Measurements from ENCODE around the gene TBC1D10B.
A peak's percentile ranks its signal among the peaks of the same experiment; 100 is the strongest.
"Not testable (repeated sequence)": the region's sequence is repeated elsewhere in the genome, so short reads cannot be mapped to it uniquely, and the experiment has no call there.

The TBC1D10B gene

DNA sequence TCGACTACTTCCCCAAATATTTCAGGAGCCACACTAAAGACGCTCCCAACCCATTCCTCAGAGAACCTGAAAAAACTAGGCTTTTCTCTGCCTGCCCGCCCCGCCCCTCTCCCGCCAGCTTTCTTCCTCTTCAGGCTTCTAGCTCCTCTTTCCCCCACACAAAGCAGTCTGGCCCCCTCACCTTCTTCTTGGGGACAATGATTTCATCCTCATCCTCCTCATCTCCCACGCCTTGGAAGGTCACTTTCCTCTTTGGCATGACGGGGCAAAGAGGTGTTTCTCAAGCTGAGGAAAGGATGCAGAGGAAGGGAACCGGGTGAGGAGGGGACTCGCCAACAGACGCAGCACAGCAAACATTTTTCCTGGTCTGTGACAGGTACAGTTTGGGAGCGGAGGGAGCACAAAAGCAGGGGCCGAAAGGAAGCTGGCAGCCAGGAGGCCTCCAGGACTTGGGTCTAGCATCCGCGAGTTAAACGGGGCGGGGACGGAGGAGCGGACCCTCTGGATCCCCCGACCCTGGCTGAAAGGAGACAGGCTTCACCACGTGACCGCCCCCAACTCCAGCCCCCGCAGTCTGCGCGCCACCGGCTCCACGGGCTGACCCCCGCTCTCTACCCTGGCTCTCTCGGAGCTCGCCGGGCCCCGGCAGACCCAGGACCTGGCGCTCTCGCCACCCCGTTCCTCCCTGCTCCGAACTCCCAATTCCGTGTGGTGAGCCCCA lies 15.7 kb downstream of the TBC1D10B start:
- ATAC-seq: peak; percentile 29 to 33

DNA sequence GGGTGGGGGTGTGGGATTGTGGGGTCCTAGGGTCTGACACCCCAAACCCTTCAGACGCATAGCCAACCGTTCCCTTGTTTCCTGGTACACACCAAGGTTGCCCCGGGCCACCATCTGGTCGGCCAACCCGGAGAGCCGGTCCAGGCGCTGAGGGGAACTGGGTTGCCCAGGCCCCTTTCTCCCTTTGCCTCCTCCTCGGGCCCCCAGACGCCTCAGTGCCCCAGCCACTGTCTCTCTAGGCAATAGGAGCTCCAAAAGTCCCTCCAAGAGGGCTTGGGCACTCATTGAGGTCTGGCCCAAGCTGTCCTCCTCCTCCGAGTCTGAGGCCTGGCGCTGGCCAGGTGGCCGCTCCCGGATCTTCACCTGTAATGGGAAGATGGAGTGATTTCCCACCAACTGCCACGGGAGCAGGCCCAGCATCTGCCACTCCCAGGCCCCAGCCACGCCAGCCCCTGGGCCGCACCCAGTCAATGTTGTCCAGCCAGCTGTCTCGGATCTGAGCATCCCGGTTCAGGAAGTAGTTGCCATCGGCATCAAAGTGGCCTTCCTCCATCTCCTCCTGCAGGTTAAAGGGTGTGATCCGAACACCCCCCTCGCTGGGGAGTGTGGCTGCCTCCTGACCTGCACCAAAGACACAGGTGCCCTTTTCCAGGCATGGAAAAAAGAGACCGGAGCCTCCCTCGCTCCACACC lies 16.7 kb downstream of the TBC1D10B start:
- no peak for ATAC-seq

DNA sequence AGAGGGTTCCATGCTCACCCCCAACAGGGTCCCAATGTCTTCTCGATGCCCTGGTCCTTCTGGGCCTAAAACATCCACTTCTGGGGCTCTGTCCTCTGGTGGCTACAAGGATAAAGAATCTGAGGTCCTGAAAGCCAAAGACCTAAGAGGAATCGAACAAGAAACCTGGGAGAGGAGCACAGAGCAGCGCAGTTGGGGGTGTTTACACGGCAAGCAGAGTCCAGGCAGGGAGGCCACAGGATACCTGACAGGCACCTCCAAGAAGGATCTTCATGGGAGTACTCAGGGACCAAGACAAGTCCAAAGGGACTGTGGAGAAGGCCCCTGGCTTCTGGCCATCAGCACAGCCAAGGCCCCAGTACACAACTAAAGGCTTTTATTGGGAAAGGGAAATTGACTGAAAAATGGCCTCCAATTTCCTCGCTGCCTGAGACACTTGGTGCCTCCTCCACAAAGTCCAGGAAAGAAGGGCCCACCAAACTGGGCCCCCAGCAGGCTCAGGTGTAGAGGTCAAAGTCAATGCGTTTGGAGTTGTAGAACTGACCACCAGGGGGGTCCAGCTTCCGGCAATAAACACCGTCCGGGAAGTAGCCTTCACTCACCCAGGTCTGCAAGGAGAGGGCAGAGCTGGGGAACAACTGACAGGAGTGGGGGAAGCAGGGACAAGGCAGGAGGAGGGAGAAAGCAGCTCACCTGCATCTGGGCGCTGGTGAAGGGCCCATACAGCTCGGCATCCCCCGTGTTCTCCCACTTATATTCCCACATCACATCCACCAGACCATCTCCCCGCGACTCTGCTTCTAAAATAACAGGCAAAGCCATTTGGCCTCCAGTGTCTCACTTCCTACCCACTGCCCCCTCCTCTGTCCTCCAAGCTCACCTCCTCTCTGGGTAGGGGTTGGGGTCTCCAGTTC lies 17.5 kb downstream of the TBC1D10B start:
- ATAC-seq: no peak

DNA sequence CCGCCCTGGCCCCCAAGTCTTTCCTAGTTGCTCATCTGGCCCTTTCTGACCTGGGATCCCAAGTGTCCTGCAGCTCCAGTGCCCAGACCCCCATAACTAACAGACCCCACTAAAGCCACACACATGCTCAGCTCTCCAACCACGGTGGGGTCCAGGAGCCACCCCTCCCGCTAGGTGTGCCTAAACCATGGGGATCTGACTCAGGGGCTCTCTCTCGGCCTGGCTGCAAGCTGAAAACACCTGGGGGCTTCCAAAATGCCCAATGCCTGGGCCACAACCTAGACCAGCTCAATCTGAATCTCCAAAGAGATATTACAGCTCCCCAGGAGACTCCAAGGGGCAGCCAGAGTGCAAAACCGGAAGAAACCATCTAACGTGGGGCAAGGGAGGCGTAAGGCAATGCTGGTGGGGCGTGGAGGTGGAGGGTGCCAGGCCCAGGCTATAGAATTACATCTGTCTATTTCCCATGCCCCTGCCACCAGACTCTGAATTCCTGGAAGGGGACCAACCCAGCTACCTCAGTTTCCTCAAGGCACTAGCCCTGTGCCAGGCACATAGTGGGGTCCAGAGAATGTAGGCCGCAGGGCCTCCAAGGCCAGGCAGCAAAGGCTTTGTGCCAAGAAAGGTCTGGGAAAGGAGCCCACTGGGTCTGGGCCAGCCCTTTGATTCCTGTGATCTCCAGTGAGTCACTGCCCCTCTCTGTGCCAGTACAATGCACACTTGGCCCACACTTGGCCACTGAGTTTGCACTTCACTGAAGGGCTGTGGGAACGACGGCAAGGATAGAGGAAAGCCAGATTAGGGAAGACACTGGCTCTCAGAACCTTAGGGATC lies 18.5 kb downstream of the TBC1D10B start:
- ATAC-seq: no peak

DNA sequence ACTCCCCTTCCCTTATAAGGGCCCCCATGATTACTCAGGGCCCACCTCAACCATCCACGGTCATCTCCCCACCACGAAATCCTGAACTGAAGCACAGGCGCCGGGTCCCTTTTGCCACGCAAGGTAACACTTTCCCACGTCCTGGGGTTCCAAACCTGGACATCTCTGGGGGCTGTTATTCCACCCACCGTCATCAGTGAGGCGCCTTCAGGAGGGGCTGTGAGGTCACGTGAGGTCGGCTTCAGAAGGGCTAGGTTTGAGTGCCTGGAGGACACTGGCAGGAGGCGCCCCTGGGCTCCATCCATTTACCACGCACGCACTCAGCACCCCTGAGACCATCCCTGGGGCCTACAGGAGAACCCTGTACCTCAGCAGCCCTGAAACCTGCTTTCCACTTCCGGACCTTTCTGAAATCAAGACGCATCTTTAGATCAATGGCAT lies 19.3 kb downstream of the TBC1D10B start:
- ATAC-seq: no peak

DNA sequence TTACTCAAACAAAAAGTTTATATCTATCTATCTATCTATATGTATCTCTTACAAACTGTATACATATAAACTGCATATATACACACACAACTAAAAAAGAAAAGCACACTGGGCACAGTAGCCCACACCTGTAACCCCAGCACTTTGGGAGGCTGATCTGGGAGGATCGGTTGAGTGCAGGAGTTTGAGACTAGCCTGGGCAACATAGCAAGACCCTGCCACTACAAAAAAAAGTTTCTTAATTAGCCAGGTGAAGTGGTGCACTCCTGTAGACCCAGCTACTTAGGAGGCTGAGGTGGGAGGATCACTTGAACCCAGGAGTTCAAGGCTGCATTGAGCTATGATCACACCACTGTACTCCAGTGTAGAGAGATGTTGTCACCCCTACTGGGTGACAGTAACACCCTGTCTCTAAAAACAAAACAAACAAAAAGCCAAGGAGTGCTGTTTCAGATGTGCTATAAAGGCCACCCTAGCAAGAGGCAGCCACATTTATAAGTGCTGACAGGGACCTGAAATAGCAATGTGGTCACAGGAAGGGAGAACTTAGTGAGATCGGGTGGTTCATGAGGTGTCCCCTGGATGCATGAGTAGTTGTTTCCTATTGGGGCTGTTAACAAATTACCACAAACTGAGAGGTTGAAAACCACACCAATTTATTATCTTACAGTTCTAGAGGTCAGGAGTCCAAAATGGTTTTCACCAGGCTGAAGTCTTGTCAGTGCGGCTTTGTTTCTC lies 20.0 kb downstream of the TBC1D10B start:
- peak; percentile 38 to 57 for ATAC-seq

DNA sequence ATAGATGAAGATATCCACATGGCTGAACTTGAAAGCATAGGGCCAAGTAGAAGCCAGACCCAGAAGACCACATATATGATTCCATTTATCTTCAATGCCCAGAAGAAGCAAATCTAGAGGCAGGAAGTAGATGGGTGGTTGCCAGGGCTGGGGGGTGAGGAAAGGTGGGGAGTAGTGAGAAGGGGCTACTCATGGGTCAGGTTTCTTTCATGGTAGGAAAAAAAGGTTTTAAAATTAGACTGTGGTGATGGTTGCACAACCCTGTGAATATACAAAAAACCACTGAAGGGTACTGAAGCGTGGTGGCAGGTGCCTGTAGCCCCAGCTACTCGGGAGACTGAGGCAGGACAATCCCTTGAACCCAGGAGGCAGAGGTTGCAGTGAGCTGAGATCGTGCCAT lies 20.6 kb downstream of the TBC1D10B start:
- no peak for ATAC-seq

DNA sequence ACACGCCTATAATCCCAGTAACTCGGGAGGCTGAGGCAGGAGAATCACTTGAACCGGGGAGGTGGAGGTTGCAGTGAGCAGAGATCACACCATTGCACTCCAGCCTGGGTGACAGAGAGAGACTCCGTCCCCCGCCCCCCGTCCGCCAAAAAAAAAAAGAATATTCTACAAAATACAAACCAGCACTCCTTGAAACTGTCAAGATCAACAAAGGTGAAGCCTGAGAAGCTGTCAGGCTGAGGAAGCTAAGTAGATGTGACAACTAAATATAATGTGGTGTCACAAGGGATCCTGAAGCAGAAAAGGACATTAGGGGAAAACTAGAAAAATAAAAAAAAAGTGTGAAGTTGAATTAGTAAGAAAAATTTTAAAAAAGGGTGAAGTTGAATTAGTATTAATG lies 21.4 kb downstream of the TBC1D10B start:
- ATAC-seq: no peak

DNA sequence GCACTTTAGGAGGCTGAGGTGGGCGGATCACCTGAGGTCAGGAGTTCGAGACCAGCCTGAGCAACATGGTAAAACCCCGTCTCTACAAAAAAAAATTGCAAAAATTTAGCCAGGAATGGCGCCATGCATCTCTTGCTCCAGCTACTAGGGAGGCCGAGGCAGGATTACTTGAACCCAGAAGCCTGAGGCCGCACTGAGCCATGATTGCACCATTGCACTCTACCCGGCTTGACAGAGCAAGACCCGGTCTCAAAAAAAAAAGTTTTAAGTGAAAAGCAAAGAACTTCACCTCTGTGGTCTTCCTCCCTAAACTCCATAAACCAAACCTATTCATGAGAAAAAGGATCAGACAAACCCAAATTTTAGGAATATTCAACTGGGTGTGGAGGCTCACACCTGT lies 22.2 kb downstream of the TBC1D10B start:
- ATAC-seq: no peak

DNA sequence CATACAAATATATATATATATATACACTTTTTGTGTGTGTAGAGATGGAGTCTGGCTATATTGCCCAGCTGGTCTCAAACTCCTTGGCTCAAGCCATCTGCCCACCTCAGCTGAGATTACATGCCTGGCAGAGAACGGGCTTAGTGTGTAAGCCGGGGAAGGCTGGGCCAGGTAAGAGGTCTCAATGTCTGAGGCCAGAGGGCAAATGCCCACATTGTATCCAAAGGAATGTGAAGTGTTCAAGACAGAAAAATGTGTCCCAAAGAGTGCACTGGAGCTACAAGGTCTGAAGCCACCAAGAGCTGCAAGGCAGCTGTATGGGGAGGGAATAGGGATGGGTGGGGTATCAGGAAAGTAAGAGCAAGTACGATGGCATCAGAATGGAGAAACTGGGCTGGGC lies 24.0 kb downstream of the TBC1D10B start:
- no peak for ATAC-seq

DNA sequence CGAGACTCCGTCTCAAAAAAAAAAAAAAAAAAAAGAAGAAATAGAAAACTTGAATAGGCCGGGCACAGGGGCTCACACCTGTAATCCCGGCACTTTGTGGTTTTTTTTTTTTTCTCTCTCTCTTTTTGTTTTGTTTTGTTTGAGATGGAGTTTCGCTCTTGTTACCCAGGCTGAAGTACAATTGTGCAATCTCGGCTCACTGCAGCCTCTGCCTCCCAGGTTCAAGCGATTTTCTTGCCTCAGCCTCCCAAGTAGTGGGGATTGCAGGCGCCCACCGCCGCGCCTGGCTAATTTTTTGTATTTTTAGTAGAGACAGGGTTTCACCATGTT lies 26.8 kb downstream of the TBC1D10B start:
- ATAC-seq: not testable (repeated sequence)

DNA sequence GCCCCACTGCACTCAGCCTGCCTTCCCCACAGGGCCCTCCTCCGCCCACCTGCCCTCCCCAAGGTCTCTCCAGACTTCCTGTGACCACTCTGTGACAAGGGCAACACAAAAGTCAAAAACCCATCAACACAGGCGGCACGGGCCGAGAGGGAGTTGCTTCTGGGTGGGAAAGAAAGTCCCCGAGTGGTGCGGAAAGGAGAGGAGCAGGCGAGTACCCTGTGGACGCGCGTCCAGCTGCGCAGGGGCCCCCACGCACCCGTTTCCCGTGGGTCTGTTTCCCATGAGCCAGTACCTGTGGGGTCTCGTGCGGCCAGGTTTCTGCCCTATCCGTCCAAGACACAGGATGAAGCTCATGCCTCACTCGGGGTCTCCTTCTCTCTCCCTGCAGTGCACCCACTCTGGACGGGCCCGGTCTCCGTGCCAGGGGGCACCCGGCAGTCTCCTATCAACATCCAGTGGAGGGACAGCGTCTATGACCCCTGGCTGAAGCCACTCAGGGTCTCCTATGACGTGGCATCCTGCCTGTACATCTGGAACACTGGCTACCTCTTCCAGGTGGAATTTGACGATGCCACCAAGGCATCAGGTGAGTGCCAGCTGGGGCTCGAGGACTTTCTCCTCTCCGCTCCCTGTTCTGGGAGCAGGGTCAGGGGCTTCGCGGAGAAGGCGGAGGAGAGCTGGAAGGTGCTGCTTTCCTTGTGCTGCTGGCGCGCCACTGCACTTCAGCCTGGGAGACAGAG lies 27.4 kb downstream of the TBC1D10B start:
- no peak for ATAC-seq

DNA sequence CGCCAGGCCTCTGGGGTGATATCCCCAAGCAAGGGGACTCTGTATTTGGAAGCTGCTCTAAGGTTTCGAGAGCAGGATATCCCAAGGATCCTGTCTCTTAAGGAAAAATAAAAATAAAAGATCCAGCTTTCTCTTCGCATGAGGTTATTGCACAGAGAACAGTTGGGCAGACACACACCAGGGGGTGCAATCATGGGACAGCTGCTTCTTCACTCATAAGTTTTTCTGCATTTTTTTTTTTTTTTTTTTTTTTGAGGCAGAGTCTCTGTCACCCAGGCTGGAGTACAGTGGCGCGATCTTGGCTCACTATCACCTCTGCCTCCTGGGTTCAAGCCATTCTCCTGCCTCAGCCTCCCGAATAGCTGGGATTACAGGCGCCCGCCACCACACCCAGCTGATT lies 28.3 kb downstream of the TBC1D10B start:
- ATAC-seq: not testable (repeated sequence)

DNA sequence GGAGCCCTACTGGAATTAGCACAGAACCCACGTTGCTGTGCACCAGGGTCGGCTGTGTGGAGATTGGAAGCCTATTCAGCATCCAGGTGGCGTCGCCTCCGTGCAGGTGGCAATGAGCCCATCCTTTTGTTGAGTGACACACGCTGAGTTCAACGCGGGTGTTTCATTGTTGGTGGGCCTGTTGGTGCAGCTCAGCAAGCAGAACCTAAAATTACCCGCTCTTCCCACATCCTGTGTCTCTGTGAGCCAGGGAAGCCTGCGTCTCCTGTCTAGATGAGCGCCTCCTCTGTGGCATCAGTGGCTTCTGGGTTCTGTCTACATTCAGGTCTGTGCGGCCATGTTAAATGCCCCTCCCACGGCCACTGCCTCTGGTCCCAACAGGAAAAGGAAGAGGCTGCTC lies 29.7 kb downstream of the TBC1D10B start:
- ATAC-seq: no peak

DNA sequence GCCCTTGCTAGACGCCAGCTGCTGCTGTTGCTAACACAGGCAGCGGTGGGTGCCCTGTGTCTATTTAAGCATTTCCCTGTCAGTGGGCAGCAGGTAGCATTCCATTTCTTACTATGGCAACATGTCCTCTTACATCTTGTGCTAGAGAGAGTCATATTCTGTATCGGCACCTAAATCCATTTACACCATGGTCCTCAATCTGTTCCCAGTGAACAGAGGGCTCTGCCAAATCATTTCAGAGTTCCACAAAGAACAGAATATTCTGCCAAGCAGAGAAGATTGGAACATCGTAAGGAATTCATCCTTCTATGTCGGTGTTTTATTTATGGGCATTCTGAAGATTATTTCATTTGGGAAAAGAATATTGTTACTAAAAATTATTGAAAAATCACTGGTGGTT lies 31.6 kb downstream of the TBC1D10B start:
- not testable (repeated sequence) for ATAC-seq

DNA sequence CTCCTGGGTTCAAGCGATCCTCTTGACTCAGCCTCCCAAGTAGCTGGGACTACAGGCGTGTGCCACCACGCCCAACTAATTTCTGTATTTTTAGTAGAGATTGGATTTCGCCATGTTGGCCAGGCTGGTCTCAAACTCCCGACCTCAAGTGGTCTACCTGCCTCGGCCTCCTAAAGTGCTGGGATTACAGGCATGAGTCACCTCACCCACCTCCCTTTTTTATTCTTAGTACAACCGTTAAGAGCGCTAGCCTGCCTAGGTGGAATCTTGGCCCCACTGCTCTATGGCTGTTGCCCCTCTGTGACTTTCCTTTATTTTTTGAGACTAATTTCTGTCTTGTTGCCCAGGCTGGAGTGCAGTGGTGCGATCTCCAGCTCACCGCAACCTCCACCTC lies 32.3 kb downstream of the TBC1D10B start:
- ATAC-seq: not testable (repeated sequence)

DNA sequence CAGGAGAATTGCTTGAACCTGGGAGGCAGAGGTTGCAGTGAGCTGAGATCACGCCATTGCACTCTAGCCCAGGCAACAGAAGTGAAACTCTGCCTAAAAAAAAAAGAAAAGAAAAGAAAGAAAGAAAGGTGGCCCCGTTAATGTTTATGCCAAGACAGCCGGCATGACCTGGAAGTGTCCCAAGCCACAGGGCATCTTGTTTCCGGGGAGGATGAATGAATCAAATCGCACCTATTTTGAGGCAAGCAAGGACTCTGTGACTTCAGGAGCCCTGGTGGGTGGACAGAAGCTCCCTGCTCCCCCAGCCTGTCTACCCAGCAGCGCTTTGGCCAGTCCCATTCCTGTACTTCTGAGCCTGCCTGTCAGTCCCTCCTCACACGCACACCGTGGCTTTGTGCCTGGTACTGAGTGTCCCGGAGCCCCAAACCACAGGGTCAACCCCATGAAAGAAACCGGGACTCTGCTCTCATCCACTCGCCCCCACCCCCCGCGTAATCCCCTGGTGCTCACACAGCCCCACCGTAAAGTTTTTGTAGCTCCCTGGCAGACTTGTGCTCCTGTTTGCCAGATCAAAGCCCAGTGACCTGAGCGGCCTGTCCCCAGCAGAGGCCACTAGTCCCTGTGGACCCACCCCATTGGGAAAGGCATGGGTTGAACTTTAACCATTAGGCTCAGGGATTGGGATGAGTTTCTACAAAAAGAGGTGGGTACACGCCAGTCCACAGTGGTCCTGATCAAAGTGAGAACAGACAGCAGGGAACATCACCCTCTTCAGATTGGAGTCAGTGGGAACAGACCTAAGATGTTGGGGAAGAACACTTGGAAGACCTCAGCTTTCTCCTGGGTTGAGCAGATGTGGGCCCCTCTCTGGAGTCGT lies 34.5 kb downstream of the TBC1D10B start:
- ATAC-seq: peak in 1 of 2 donors; percentile 4

DNA sequence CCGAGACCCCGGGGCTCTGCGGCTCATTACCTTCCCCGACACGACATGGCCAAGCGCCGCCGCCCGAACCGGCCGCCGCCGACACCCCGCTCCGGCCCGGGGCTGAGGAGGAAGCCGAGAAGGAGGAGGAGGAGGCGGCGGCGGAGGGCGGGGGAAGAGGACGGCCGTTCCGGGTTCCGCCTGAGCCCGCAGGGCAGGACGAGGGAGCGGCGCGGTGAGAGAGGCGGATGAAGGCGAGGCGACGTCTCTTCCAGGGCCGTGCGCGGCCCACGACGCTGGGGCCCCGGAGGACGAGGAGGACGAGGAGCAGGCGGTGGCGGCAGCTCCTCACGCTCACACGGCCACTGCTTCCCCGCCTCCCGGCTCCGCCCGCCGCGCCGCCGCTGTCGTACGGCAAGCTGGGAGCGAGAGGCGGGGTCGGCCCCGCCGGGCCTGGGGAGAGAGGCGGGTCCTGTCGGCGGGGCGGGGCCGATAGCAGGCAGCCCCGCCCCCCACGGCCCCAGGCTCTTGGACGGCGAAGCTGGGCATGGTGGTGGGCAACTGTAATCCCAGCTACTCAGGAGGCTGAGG lies 35.2 kb downstream of the TBC1D10B start:
- ATAC-seq: peak; percentile 77 to 78

DNA sequence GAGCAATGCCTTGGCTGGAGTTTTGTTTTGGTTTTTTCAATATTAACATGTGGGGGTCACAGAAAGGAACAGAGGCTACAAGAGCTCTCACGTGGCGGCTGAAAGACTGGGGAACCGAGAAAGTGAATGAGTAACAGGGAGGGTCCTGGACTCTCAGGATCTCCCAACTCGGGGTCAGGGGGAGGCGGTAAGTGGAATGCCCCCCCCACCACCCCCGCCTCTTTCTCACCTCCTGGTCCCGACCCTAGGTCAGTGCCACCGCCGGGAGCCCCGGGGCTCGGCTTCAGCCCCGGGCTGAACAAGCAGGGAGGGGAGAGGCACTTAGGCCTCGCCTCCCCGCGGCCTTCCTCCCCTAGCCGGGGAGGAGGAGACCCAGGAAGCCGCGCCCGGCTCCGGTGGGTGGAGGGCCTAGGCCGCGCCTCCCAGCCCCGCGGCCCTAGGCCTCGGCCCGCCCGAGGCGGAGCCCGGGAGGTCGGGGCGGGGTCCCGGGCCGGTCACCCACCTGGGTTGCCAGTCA lies 35.8 kb downstream of the TBC1D10B start:
- ATAC-seq: peak; percentile 94 to 96

Measured in activated CD4-positive, CD25-positive, alpha-beta regulatory T cell treated with anti-CD3 and anti-CD28 coated beads, Interleukin-2, amount 50 U/mL, for 24 hours (primary cell).